Neuronal stem cell (in vitro differentiated cells): ENCODE results near the gene FOXB1.

ENCODE experiments used
- DNase-seq: peaks from one replicate; pipeline ENCODE4 v3.0.0-alpha.2; 2013; ENCODE audit warnings: low spot score
- H2AFZ ChIP-seq: one replicate; pipeline ENCODE4 v1.6.1; 2013; ENCODE audit warnings: mild to moderate bottlenecking, low read length, inconsistent platforms
- H2AK5ac ChIP-seq: 2 replicates; pipeline ENCODE4 v1.6.1; 2013; ENCODE audit warnings: low read depth, mild to moderate bottlenecking, inconsistent platforms, low read length, moderate library complexity, mixed read lengths
- H2BK120ac ChIP-seq: 2 replicates; pipeline ENCODE4 v1.6.1; 2013; ENCODE audit warnings: low read depth, mild to moderate bottlenecking, inconsistent platforms, low read length, moderate library complexity, mixed read lengths
- H2BK12ac ChIP-seq: one replicate; pipeline ENCODE4 v1.6.1; 2013; ENCODE audit warnings: low read length, inconsistent platforms
- H2BK15ac ChIP-seq: 2 replicates; pipeline ENCODE4 v1.6.1; 2013; ENCODE audit warnings: mild to moderate bottlenecking, low read length, inconsistent platforms, mixed read lengths
- H2BK5ac ChIP-seq: one replicate; pipeline ENCODE4 v1.6.1; 2013; ENCODE audit warnings: inconsistent platforms, mild to moderate bottlenecking, low read length, moderate library complexity
- H3K14ac ChIP-seq: one replicate; pipeline ENCODE4 v1.6.1; 2013; ENCODE audit warnings: low read length, inconsistent platforms
- H3K18ac ChIP-seq: 2 replicates; pipeline ENCODE4 v1.6.1; 2013; ENCODE audit warnings: low read length, inconsistent platforms
- H3K23ac ChIP-seq: 2 replicates; pipeline ENCODE4 v1.6.1; 2013; ENCODE audit warnings: low read depth, mild to moderate bottlenecking, mixed read lengths, low read length, inconsistent platforms; ENCODE audit not compliant: poor library complexity
- H3K27ac ChIP-seq: replicated peaks from 3 replicates; pipeline ENCODE4 v1.5.1; 2013; ENCODE audit warnings: low read length, inconsistent platforms
- H3K27me3 ChIP-seq, 3 experiments: 2 replicates each; pipeline ENCODE4 v1.6.1; 2013; ENCODE audit warnings: low read length in 3 of 3, mild to moderate bottlenecking in 2 of 3, inconsistent platforms in 1 of 3, low read depth in 1 of 3, mixed read lengths in 1 of 3, moderate library complexity in 1 of 3; ENCODE audit not compliant: control insufficient read depth in 3 of 3, insufficient read depth in 3 of 3
- H3K36me3 ChIP-seq, 2 donors: replicated peaks in 1 of 2; 2 replicates each; pipeline ENCODE4 v1.6.1; 2013; ENCODE audit warnings: low read length in 2 of 2; ENCODE audit not compliant: control insufficient read depth in 2 of 2, insufficient read depth in 2 of 2
- H3K4ac ChIP-seq: 2 replicates; pipeline ENCODE4 v1.6.1; 2013; ENCODE audit warnings: inconsistent platforms, mild to moderate bottlenecking, low read length, moderate library complexity
- H3K4me1 ChIP-seq, 2 donors: 1 replicate in 1 of 2; 2 replicates in 1 of 2; pipeline ENCODE4 v1.6.1; 2013; ENCODE audit warnings: low read length in 2 of 2, low read depth in 1 of 2; ENCODE audit not compliant: control insufficient read depth in 2 of 2, insufficient read depth in 1 of 2
- H3K4me2 ChIP-seq: one replicate; pipeline ENCODE4 v1.6.1; 2013; ENCODE audit warnings: mild to moderate bottlenecking, low read length, inconsistent platforms; ENCODE audit not compliant: insufficient read depth, poor library complexity, severe bottlenecking
- H3K4me3 ChIP-seq, 2 donors: 2 replicates each; pipeline ENCODE4 v1.5.1; 2013; ENCODE audit warnings: low read length in 2 of 2, mild to moderate bottlenecking in 2 of 2, inconsistent platforms in 1 of 2, moderate library complexity in 1 of 2
- H3K79me1 ChIP-seq: one replicate; pipeline ENCODE4 v1.6.1; 2013; ENCODE audit warnings: low read depth, mild to moderate bottlenecking, inconsistent platforms, low read length, moderate library complexity
- H3K9ac ChIP-seq: one replicate; pipeline ENCODE4 v1.6.1; 2013; ENCODE audit warnings: mild to moderate bottlenecking, low read depth, low read length, inconsistent platforms; ENCODE audit not compliant: poor library complexity
- H3K9me3 ChIP-seq, 2 donors: replicated peaks in 1 of 2; 2 replicates each; pipeline versions ENCODE3 to v1.6.1; 2013; ENCODE audit warnings: low read length in 2 of 2, mild to moderate bottlenecking in 2 of 2, inconsistent platforms in 1 of 2, low read depth in 1 of 2, mixed read lengths in 1 of 2, moderate library complexity in 1 of 2; ENCODE audit not compliant: control insufficient read depth in 2 of 2, insufficient read depth in 1 of 2
- H4K8ac ChIP-seq: one replicate; pipeline ENCODE4 v1.6.1; 2013; ENCODE audit warnings: low read depth, mild to moderate bottlenecking, inconsistent platforms, low read length, moderate library complexity
- H4K91ac ChIP-seq: one replicate; pipeline ENCODE4 v1.6.1; 2013; ENCODE audit warnings: low read length, low read depth, mild to moderate bottlenecking, inconsistent platforms; ENCODE audit not compliant: poor library complexity
- WGBS, 2 donors: extraction: QIAGEN DNeasy Blood & Tissue Kit; methylation state at CpG; one replicate each; pipeline ENCODE4 v1.1.7; 2013; ENCODE audit warnings: missing lambda C conversion rate in 2 of 2, mixed read lengths in 1 of 2; ENCODE audit not compliant: insufficient read length in 2 of 2, insufficient replicate concordance in 1 of 2; ENCODE audit errors: extremely low coverage in 2 of 2; 5-methylcytosine and 5-hydroxymethylcytosine counted together

FOXB1 gene

DNA sequence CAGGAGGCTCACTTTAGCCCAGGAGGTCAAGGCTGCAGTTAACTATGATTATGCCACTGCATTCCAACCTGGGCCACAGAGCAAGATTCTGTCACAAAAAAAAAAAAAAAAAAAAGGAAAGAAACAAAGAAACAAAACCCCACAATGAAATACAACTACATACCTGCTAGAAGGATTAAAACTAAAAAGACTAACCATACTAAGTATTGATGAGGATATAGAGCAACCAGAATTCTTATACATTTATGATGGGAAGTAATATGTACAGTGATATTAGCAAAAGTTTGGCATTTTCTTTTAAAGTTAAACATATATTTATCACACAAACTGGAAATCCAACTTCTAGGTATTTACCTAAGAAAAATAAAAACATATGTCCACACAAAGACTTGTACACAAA lies 40.2 kb upstream of the FOXB1 start:
- DNase-seq, result no peak
- Histone ChIP-seq H3K9ac (no peak overlapping the region), H3K9me3 (peaks cover 10 to 25% of the 10 kb centered on the region in 2 donors), H3K18ac (no peak overlapping the region), H2AK5ac (no peak overlapping the region), H2BK120ac (no peak overlapping the region), H2BK12ac (no peak overlapping the region), H3K27ac (no peak overlapping the region), H2BK15ac (no peak overlapping the region), H2BK5ac (no peak overlapping the region), H2AFZ (no peak overlapping the region), H3K23ac (no peak overlapping the region), H3K14ac (no peak overlapping the region), H3K36me3 (no peaks in the 10 kb centered on the region), H3K79me1 (no peaks in the 10 kb centered on the region), H3K4ac (no peak overlapping the region), H3K4me3 (no peak overlapping the region), H4K91ac (no peak overlapping the region), H3K27me3 (no peaks in the 10 kb centered on the region), H3K4me2 (no peak overlapping the region), H4K8ac (no peak overlapping the region), H3K4me1 (no peaks in the 10 kb centered on the region)

DNA sequence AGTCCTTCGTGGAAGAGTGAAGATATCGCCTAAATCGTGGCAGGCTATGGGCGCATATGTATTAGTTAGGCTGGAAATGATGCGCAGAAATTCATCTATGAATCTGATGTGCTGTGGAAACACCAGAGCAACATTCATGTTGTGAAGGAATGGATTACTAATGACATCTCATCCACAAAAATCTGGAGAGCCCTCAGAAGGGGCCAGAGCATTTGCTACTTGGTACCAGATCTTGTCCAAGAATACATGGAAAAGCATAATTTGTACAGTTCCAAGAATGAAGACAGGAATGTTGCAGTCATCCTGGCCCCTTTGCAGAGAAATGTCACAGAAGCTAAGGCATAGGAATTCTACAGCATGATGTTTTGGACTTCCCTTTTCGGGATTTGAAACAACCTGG lies 38.4 kb upstream of the FOXB1 start:
- Histone ChIP-seq H2AFZ (no peak overlapping the region), H2BK12ac (no peak overlapping the region), H3K4me3 (no peak overlapping the region), H2BK120ac (no peak overlapping the region), H4K8ac (no peak overlapping the region), H3K36me3 (no peaks in the 10 kb centered on the region), H3K4me2 (no peak overlapping the region), H3K27ac (no peak overlapping the region), H3K79me1 (no peaks in the 10 kb centered on the region), H2AK5ac (no peak overlapping the region), H3K9me3 (peaks cover 5 to 12% of the 10 kb centered on the region in 2 donors), H3K4ac (no peak overlapping the region), H3K27me3 (no peaks in the 10 kb centered on the region), H3K4me1 (no peaks in the 10 kb centered on the region), H3K23ac (no peak overlapping the region), H2BK5ac (no peak overlapping the region), H3K14ac (no peak overlapping the region), H3K18ac (no peak overlapping the region), H4K91ac (no peak overlapping the region), H3K9ac (no peak overlapping the region), H2BK15ac (no peak overlapping the region)
- no CpG with 5 or more reads among the region's 6 CpGs for WGBS, 2 donors
- DNase-seq, result no peak

DNA sequence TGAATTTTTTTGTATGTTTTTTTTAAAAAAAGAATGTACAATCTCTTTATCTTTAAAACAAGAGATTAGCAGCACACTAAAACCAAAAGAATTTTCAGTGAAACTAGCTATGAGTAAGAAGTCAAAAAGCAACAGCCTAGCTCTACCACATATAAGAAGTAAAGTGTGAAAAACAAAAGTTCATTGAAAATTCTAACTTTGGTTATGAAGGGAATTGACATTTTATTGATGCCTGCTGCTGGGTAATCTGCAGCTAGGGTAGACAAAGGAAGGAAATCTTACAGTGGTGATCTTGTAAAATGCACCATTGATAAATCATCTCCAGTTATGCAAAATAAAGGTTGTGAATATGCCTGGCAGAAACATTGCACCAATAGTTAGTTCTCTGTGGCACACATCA lies 37.8 kb upstream of the FOXB1 start:
- H3K27me3 ChIP-seq, result no peaks in the 10 kb centered on the region
- no peak overlapping the region for H4K8ac ChIP-seq
- no peak overlapping the region for H2AK5ac ChIP-seq
- no peak overlapping the region for H2BK5ac ChIP-seq
- no peak overlapping the region for H2BK12ac ChIP-seq
- H3K4me1 ChIP-seq, result no peaks in the 10 kb centered on the region
- H3K79me1 ChIP-seq, result no peaks in the 10 kb centered on the region
- no peak overlapping the region for H3K23ac ChIP-seq
- no peak overlapping the region for H3K18ac ChIP-seq
- H3K4me3 ChIP-seq, result no peak overlapping the region
- H3K14ac ChIP-seq, result no peak overlapping the region
- H3K4ac ChIP-seq, result no peak overlapping the region
- H3K4me2 ChIP-seq, result no peak overlapping the region
- H3K9me3 ChIP-seq, result peaks cover 5 to 7% of the 10 kb centered on the region in 2 donors
- no peak overlapping the region for H4K91ac ChIP-seq
- no peak overlapping the region for H3K9ac ChIP-seq
- no peak overlapping the region for H2BK15ac ChIP-seq
- no peak overlapping the region for H3K27ac ChIP-seq
- no peak for DNase-seq
- H3K36me3 ChIP-seq, result no peaks in the 10 kb centered on the region
- no peak overlapping the region for H2AFZ ChIP-seq
- H2BK120ac ChIP-seq, result no peak overlapping the region

DNA sequence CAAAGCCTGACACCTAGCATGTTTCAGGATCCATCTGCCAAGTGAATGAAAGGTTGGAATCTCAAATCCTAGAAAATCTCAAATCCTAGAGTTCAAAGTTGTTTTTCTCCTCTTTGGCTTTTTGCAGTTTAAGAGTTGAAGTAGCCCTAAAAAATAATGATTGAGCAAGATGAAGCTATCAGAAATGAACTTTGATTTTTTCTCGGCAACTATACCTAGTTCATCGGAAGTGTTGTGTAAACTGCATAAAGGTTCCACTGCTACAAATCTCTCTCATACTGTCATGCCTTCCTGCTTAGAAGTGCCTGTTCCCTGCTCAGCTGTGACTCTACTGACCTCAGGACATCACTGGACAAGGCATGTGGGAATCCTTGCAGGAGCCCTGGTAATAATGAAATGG lies 35.8 kb upstream of the FOXB1 start:
- H3K27ac ChIP-seq, result no peak overlapping the region
- WGBS, 2 donors, result no CpG with 5 or more reads among the region's 2 CpGs
- no peak overlapping the region for H2AK5ac ChIP-seq
- H3K79me1 ChIP-seq, result no peaks in the 10 kb centered on the region
- H3K4me3 ChIP-seq, result no peak overlapping the region
- no peaks in the 10 kb centered on the region for H3K27me3 ChIP-seq
- H2BK15ac ChIP-seq, result no peak overlapping the region
- no peak overlapping the region for H4K8ac ChIP-seq
- no peak overlapping the region for H4K91ac ChIP-seq
- no peak overlapping the region for H2BK120ac ChIP-seq
- H2BK5ac ChIP-seq, result no peak overlapping the region
- H3K14ac ChIP-seq, result no peak overlapping the region
- no peak overlapping the region for H2BK12ac ChIP-seq
- H3K36me3 ChIP-seq, result no peaks in the 10 kb centered on the region
- no peaks in the 10 kb centered on the region for H3K4me1 ChIP-seq
- H3K18ac ChIP-seq, result no peak overlapping the region
- no peak overlapping the region for H2AFZ ChIP-seq
- no peak overlapping the region for H3K23ac ChIP-seq
- H3K9ac ChIP-seq, result no peak overlapping the region
- H3K4me2 ChIP-seq, result no peak overlapping the region
- no peak overlapping the region for H3K4ac ChIP-seq
- no peak for DNase-seq
- H3K9me3 ChIP-seq, result peaks cover 5 to 6% of the 10 kb centered on the region in 2 donors
